D721Med (cell line): ENCODE data around the gene ACADM.

Experiments
- DNase-seq: peaks from one replicate; pipeline ENCODE4 v3.0.0; 2011; ENCODE audit warnings: low spot score; ENCODE audit not compliant: insufficient read length
- FAIRE-seq: peaks from 2 replicates; lab custom pipeline; 2011; peaks lifted over from hg19 to GRCh38; lab: Jason Lieb, UNC
- TF ChIP-seq, protein P1 (sequence below): IDR thresholded peaks from 2 replicates; pipeline ENCODE4 v1.5.1; 2012; ENCODE audit warnings: mild to moderate bottlenecking, control low read depth; ENCODE audit not compliant: insufficient read depth; ENCODE audit errors: missing control alignments

The ACADM gene

GRCh38 chr1:75723989-75724471, 479 bp upstream of the ACADM start:
- TF ChIP-seq, protein P1, sequence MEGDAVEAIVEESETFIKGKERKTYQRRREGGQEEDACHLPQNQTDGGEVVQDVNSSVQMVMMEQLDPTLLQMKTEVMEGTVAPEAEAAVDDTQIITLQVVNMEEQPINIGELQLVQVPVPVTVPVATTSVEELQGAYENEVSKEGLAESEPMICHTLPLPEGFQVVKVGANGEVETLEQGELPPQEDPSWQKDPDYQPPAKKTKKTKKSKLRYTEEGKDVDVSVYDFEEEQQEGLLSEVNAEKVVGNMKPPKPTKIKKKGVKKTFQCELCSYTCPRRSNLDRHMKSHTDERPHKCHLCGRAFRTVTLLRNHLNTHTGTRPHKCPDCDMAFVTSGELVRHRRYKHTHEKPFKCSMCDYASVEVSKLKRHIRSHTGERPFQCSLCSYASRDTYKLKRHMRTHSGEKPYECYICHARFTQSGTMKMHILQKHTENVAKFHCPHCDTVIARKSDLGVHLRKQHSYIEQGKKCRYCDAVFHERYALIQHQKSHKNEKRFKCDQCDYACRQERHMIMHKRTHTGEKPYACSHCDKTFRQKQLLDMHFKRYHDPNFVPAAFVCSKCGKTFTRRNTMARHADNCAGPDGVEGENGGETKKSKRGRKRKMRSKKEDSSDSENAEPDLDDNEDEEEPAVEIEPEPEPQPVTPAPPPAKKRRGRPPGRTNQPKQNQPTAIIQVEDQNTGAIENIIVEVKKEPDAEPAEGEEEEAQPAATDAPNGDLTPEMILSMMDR = no peak
- FAIRE-seq = no peak

GRCh38 chr1:75725266-75725665, 757 bp downstream of the ACADM start:
- FAIRE-seq (no peak), DNase-seq (no peak)
- TF ChIP-seq, protein P1 = no peak

More at GRCh38 chr1:75723989-75724471, 479 bp upstream of the ACADM start:
- DNase-seq = peak; percentile 45

- FAIRE-seq = no peak
- no peak for DNase-seq
- TF ChIP-seq, protein P1 = no peak
Measured at GRCh38 chr1:75725861-75726361, 1.4 kb downstream of the ACADM start.

DNA sequence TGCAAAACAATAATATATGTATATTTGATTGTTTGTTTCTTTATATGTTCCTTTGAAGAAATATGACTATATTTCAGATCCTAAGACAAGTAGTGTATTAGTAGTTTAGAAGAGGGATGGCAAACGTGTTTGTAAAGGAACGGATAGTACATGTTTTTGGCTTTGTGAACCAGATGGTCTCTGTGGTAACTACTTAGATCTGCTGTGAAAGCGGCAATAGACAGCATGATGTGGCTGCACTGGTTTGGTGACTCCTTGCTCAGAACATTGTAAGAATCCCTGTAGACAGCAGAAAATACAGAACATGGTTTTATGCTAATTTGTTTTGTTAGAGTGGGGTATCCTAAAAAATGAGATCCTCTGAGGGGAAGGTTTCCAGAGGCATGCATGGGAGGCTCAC, 3.1 kb downstream of the ACADM start:
- no peak for DNase-seq
- no peak for FAIRE-seq
- TF ChIP-seq, protein P1 = no peak

DNA sequence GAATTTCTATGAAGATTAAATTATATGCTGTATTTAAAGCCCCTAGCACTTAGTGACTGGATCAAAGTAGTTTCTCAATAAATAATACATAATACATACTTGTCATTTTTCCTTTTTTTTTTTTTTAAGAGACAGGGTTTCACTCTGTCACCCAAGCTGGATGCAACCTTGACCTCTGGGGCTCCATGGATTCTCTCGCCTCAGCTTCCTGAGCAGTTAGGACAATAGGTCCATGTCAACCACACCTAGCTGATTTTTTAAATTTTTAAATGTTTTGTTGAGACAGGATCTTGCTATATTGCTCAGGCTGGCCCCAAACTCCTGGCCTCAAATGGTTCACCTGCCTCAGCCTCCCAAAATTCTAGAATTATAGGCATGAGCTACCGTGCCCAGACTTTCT, 5.9 kb downstream of the ACADM start:
- FAIRE-seq (no peak), DNase-seq (no peak)
- TF ChIP-seq, protein P1 = no peak

- TF ChIP-seq, protein P1 = no peak
- FAIRE-seq = no peak
- no peak for DNase-seq
Measured at GRCh38 chr1:75731881-75732280, 7.4 kb downstream of the ACADM start.

DNA sequence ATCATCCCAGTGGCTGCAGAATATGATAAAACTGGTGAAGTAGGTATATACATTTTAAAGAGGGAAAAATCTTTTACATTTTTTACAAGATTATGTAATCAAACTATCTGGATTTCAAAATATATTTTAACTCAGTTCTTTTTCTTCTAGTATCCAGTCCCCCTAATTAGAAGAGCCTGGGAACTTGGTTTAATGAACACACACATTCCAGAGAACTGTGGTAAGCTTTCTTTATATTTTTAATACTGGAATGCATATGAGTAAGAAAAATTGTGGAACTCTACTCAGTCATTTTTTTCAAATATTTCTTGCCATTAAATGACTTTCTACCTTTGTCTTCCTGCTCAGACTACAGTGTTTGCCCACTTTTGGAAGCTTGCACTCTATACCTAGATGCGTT, 8.2 kb downstream of the ACADM start:
- TF ChIP-seq, protein P1 = no peak
- DNase-seq (no peak), FAIRE-seq (no peak)
